Peyer's patch (tissue), 4 donors: ENCODE data around the gene CCT3. TPM values are rescaled to one million over a fixed set of nuclear protein-coding genes. Genes with fewer than 3 reads are reported as not detected.
"Not testable (repeated sequence)": the region's sequence is repeated elsewhere in the genome, so short reads cannot be mapped to it uniquely, and the experiment has no call there.

Experiments
- DNase-seq, 3 donors: peaks; one replicate each; pipeline ENCODE4 v3.0.0-alpha.2; 2017 to 2019
- H3K27ac ChIP-seq, 4 donors: fragments of 200-600 bp; sonication (generic); one replicate each; pipeline ENCODE4 v1.5.1; 2016 to 2019
- H3K27me3 ChIP-seq, 2 donors: fragments of 200-600 bp; sonication (generic); one replicate each; pipeline ENCODE4 v1.5.1; 2019
- H3K36me3 ChIP-seq, 3 donors: fragments of 200-600 bp; sonication (generic); one replicate each; pipeline ENCODE4 v1.5.1; 2016 to 2019
- H3K4me1 ChIP-seq, 4 donors: fragments of 200-600 bp; sonication (generic); one replicate each; pipeline ENCODE4 v1.5.1; 2016 to 2019
- H3K4me3 ChIP-seq, 4 donors: fragments of 200-600 bp; sonication (generic); 1 replicate in 3 of 4; 2 replicates in 1 of 4; pipeline ENCODE4 v1.5.1; 2016 to 2019; ENCODE audit warnings: mild to moderate bottlenecking in 1 of 4
- H3K9me3 ChIP-seq, 4 donors: fragments of 200-600 bp; sonication (generic); one replicate each; pipeline ENCODE4 v1.5.1; 2016 to 2019; ENCODE audit warnings: mild to moderate bottlenecking in 1 of 4
- POLR2A ChIP-seq, 2 donors: fragments of 450-650 bp; IDR thresholded peaks; one replicate each; pipeline ENCODE4 v1.5.1; 2017; ENCODE audit warnings: antibody characterized with exemption in 2 of 2, mild to moderate bottlenecking in 2 of 2, moderate library complexity in 2 of 2
- total RNA-seq, 4 donors: library from RNA; depleted of rRNA; stranded (reverse); fragments of >200 nt; gene quantifications; one replicate each; pipeline ENCODE4 v1.1.0, GENCODE V29; 2016
- TF ChIP-seq, protein P1 (sequence below), 6 experiments: fragments of 450-650 bp in 4 of 6; fragments of 200-600 bp in 2 of 6; sonication (generic) in 1 of 6; IDR thresholded peaks; one replicate each; pipeline ENCODE4 v1.5.1; 2017 to 2019; ENCODE audit warnings: antibody characterized with exemption in 6 of 6, mild to moderate bottlenecking in 3 of 6, moderate library complexity in 1 of 6

The CCT3 gene
- total RNA-seq, 4 donors from 2014 or later, result 63.9 to 148 (median 134) TPM

DNA sequence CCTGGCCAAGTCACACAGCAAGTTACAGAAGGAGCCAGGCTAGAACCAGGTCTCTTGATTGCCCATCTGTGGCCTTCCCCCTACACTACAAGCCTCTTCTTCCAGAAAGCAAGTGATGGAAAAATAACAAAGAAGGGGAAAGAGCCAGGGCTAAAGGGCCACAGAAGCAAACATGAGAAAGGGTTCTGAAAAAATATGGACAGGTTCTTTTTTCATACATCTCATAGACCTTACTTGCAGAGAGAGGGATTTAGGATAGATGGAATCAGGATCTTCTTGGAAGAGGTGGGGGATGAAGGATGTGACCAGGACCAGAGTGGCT is 34.1 kb upstream of the CCT3 start:
- Histone ChIP-seq H3K27ac (no peak overlapping the region), H3K4me1 (peaks cover 0 to 8% (median 3%) of the 10 kb centered on the region in 4 donors), H3K4me3 (no peak overlapping the region), H3K9me3 (no peaks in the 10 kb centered on the region), H3K36me3 (no peaks in the 10 kb centered on the region), H3K27me3 (no peaks in the 10 kb centered on the region)
- TF ChIP-seq POLR2A (IDR thresholded peaks at IDR 0.05), result no peak
- TF ChIP-seq, protein P1, sequence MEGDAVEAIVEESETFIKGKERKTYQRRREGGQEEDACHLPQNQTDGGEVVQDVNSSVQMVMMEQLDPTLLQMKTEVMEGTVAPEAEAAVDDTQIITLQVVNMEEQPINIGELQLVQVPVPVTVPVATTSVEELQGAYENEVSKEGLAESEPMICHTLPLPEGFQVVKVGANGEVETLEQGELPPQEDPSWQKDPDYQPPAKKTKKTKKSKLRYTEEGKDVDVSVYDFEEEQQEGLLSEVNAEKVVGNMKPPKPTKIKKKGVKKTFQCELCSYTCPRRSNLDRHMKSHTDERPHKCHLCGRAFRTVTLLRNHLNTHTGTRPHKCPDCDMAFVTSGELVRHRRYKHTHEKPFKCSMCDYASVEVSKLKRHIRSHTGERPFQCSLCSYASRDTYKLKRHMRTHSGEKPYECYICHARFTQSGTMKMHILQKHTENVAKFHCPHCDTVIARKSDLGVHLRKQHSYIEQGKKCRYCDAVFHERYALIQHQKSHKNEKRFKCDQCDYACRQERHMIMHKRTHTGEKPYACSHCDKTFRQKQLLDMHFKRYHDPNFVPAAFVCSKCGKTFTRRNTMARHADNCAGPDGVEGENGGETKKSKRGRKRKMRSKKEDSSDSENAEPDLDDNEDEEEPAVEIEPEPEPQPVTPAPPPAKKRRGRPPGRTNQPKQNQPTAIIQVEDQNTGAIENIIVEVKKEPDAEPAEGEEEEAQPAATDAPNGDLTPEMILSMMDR (IDR thresholded peaks at IDR 0.05), result no peak
- DNase-seq, result no peak

DNA sequence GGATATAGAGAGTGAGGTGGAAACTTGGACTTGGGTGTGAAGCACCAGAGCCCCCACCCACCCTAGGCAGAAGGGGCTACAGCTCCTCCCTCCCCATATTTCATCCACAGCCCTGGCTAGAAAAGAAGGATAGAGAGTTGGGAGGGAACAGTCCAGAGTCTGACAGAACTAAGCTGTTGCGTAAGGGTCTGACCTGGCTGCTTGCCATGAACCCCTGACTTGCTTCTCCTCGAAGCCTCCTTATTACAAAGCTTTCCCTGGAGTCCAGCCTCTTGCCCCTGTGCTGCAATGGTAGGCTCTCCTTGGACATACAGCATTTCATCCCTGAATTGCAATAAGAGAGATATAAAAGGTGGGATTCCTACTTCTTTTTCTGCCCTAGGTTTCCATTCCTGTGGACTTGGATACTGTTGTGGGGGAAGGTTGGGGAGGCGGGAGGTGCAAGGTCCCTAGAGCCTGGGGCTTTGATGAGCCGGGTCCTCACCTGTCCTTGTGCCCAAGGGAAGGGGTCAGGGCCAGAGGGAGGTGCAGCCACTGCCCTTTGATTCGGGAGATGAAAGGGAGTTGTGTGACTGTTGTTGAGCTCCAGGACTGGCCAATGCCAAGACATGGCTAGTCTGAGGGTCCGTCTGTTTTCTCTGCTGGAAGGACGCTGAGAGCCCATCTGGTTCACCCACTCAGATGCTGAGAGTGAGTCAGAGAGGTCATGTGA is 33.6 kb upstream of the CCT3 start:
- TF ChIP-seq, protein P1 (IDR thresholded peaks at IDR 0.05), result no peak
- TF ChIP-seq POLR2A (IDR thresholded peaks at IDR 0.05), result no peak
- Histone ChIP-seq H3K4me3 (no peak overlapping the region), H3K27ac (no peak overlapping the region), H3K36me3 (no peaks in the 10 kb centered on the region), H3K27me3 (no peaks in the 10 kb centered on the region), H3K9me3 (no peaks in the 10 kb centered on the region), H3K4me1 (peaks cover 0 to 8% (median 3%) of the 10 kb centered on the region in 4 donors)
- DNase-seq, result no peak

DNA sequence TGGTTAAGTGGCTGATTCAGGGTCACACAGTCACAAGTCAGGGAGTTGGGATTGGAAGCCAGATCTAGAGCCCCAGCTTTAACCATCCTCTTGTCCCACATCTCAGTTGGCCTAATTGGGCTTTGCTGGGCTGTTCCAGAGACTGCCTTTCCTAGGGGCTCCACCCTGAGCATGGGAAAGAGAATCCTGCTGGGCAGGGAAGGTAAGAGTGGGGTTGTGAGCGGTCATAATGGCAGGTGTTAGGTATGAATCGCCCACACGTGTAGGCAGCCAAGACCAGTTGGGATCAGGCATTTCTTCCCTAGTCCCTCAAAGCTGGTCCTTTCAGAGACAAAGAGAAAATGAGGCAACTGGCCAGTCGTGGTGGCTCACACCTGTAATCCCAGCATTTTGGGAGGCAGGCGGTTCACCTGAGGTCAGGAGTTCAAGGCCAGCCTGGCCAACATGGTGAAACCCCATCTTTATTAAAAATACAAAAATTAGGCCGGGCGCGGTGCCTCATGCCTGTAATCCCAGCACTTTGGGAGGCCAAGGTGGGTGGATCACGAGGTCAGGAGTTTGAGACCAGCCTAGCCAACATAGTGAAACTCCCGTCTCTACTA is 31.7 kb upstream of the CCT3 start:
- H3K4me1 ChIP-seq, H3K27ac ChIP-seq, H3K9me3 ChIP-seq, H3K27me3 ChIP-seq, DNase-seq, H3K36me3 ChIP-seq: not testable (repeated sequence)
- peak overlapping the region in 1 of 4 donors; percentile 55 for H3K4me3 ChIP-seq

DNA sequence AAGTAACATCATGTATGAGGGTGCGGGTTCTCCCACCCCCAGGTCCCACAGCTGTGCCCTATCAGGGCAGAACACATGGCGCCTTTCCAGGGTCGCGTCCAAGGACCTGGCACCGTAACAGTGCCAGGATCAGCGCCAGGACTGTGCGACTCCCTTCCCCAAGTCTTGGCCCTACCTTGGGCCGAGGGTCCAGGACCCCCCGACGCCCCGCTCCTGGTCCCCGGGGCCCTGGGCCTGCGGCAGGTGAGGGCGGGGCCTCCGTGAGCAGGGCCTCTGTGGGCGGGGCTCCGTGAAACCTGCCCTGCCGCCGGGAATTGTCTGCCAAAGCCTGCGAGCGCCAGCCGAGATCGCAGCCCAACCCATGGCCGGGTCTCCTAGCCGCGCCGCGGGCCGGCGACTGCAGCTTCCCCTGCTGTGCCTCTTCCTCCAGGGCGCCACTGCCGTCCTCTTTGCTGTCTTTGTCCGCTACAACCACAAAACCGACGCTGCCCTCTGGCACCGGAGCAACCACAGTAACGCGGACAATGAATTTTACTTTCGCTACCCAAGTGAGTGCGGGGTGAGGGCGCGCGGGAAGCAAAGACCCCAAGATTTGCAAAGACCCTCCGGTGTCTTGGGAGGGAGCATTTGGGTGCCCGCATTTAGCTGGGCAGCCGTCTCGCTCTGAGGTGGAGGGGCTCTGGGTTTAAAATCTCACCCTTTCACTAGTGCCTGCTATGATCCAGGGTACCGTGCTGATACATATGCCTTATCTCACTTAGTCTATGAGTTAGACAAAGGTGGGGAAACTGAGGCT is 31.0 kb upstream of the CCT3 start, which contains the start of gene RHBG:
TSS of gene RHBG (plus strand) at position 323 of the 796 bp plus-strand sequence. CDS start at position 362, 39 bp downstream.
- DNase-seq, result peak in 2 of 3 donors; percentile 73 to 79
- H3K36me3 ChIP-seq, result no peaks in the 10 kb centered on the region
- no peak within 1 kb of the TSS for H3K27ac ChIP-seq
- peak within 1 kb of the TSS; percentile 30 to 55 (median 43) for H3K4me3 ChIP-seq
- TF ChIP-seq POLR2A (IDR thresholded peaks at IDR 0.05), result no peak
- TF ChIP-seq, protein P1 (IDR thresholded peaks at IDR 0.05), result no peak
- no peaks in the 10 kb centered on the region for H3K27me3 ChIP-seq
- H3K9me3 ChIP-seq, result no peaks in the 10 kb centered on the region
- H3K4me1 ChIP-seq, result peaks cover 0 to 8% (median 3%) of the 10 kb centered on the region in 4 donors

DNA sequence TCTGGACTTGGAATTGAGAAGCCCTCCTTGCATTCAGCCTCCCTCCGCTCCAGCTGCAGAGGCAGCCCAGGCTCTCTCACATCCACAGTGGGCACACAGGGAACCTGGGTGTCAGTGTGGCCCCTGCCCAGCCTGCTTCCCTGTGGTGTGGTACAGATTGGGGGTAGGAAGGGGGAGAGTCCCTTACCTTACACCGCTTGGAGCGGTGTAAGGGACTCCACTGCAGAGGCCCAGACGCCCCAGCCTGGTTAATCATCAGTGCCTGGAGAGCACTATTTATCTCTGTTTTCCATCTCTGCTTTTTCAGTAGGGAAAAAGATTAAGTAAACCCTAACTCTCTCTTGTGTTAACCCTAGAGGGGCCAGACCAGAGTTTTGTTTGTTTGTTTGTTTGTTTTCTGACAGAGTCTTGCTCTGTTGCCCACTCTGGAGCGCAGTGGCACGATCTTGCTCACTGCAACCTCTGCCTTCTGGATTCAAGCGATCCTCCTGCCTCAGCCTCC is 30.1 kb upstream of the CCT3 start:
- no peak overlapping the region for H3K4me3 ChIP-seq
- no peaks in the 10 kb centered on the region for H3K36me3 ChIP-seq
- TF ChIP-seq, protein P1 (IDR thresholded peaks at IDR 0.05), result no peak
- no peak for TF ChIP-seq POLR2A (IDR thresholded peaks at IDR 0.05)
- H3K27me3 ChIP-seq, result no peaks in the 10 kb centered on the region
- peaks cover 0 to 8% (median 3%) of the 10 kb centered on the region in 4 donors for H3K4me1 ChIP-seq
- DNase-seq, result no peak
- no peaks in the 10 kb centered on the region for H3K9me3 ChIP-seq
- no peak overlapping the region for H3K27ac ChIP-seq
